ENCODE data around the gene APCS. TPM values are rescaled to one million over a fixed set of nuclear protein-coding genes. Genes with fewer than 3 reads are reported as not detected.

APCS gene
- not detected in 2 replicates for total RNA-seq

DNA sequence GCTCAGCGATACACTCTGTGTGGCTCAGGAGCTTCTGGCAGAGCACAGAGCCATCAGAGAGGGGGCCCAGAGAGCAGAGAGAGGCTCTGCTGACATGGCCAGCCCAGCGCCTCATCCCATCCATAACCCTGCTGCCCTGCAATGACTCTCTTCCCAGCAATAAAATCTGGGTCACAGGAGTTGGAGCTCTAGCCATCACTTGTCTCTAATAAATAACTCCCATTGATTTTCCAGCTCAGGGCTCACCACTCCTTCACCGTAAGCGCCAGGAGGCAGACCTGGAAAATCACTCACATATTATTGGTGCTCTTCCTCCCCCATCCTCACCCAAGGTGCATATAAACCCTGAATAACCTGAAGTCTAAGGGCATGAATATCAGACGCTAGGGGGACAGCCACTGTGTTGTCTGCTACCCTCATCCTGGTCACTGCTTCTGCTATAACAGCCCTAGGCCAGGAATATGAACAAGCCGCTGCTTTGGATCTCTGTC lies at the start of gene APCS:
APCS (plus strand) TSS at position 366 of the 491 bp plus-strand sequence; CDS start at position 462, 96 bp downstream.

Other genes starting within 250 kb of the APCS start
- gene OR10J4, start 155.6 kb upstream of the APCS start, total RNA-seq = not detected in 2 replicates
- not detected in 2 replicates for gene OR10J1, start 148.1 kb upstream of the APCS start, total RNA-seq
- not detected in 2 replicates for gene OR10J5, start 51.8 kb upstream of the APCS start, total RNA-seq
- gene CRP, start 126.8 kb downstream of the APCS start, total RNA-seq = not detected in 2 replicates
- 16.3 and 17.7 TPM in 2 replicates for gene DUSP23, start 193.1 kb downstream of the APCS start, total RNA-seq
- gene FCRL6, start 214.5 kb downstream of the APCS start, total RNA-seq = not detected in 2 replicates
- gene SLAMF8, start 239.0 kb downstream of the APCS start, total RNA-seq = under 0.01 TPM in 1 of 2 replicates, not detected in the other